ENCODE results near the gene IQCE. TPM values are rescaled to one million over a fixed set of nuclear protein-coding genes. Genes with fewer than 3 reads are reported as not detected.

Gene IQCE
- total and polyA plus RNA-seq, 2 donors (not counting 1 experiment from before 2014, with no cell fraction given): 3.5 to 9.5 TPM

- H3K27ac Mint-ChIP-seq: no peak overlapping the region
- no peak overlapping the region for H3K4me3 Mint-ChIP-seq
- Histone ChIP-seq H3K79me2 (ENCODE audit: control insufficient read depth, insufficient read depth, low read length) (no peaks in the 10 kb centered on the region), H3K4me2 (replicated peaks; ENCODE audit: low read depth, low read length, poor library complexity, severe bottlenecking) (no peak overlapping the region), H3K9ac (ENCODE audit: low read length) (no peak overlapping the region), H3K27ac (ENCODE audit: low read length in 2 of 2) (no peak overlapping the region), H3K9me3 (ENCODE audit: control extremely low read depth in 1 of 3, control insufficient read depth in 2 of 3, insufficient read depth in 1 of 3, low read length in 2 of 3) (no peaks in the 10 kb centered on the region), H3K27me3 (replicated peaks in 1 of 4; ENCODE audit: control extremely low read depth in 1 of 4, control insufficient read depth in 3 of 4, insufficient read depth in 4 of 4, low read length in 3 of 4) (no peaks in the 10 kb centered on the region), H4K20me1 (ENCODE audit: control insufficient read depth, insufficient read depth, low read length, poor library complexity, severe bottlenecking) (no peaks in the 10 kb centered on the region), H2AFZ (ENCODE audit: insufficient read depth, low read depth, low read length, poor library complexity, severe bottlenecking) (no peak overlapping the region), H3K36me3 (replicated peaks in 1 of 2; ENCODE audit: control extremely low read depth in 1 of 2, control insufficient read depth in 1 of 2, extremely low read depth in 1 of 2, insufficient read depth in 2 of 2, low read length in 1 of 2) (no peaks in the 10 kb centered on the region), H3K4me1 (ENCODE audit: control insufficient read depth in 2 of 2, insufficient read depth in 2 of 2, low read length in 2 of 2) (no peaks in the 10 kb centered on the region), H3K4me3 (ENCODE audit: control extremely low read depth in 1 of 5, extremely low read depth in 1 of 5, insufficient read depth in 1 of 5, low read depth in 2 of 5, low read length in 4 of 5) (no peak overlapping the region)
- H3K9me3 Mint-ChIP-seq (ENCODE audit: insufficient read depth): no peaks in the 10 kb centered on the region
- WGBS (ENCODE audit: insufficient coverage): 94% methylated on average over 11 of the region's 11 CpGs
- ChIA-PET POLR2A (no interaction called here), CTCF (no interaction called here)
- no peak for ATAC-seq (ENCODE audit: low read depth)
- DNase-seq: no peak
- TF ChIP-seq EZH2 (IDR thresholded peaks at IDR 0.05; ENCODE audit: borderline replicate concordance, insufficient read depth, low read depth, low read length, poor library complexity, severe bottlenecking) (no peak), CTCF (IDR thresholded peaks at IDR 0.05) (no peak)
- intact Hi-C loops (cut with micrococcal nuclease): no loop called here
- H3K27me3 Mint-ChIP-seq: no peaks in the 10 kb centered on the region
- peaks cover 2% of the 10 kb centered on the region for H3K4me1 Mint-ChIP-seq
Observed at GRCh38 chr7:2601907-2602306, 43.1 kb downstream of the IQCE start.

GRCh38 chr7:2602406-2603043, 43.7 kb downstream of the IQCE start:
- WGBS (ENCODE audit: insufficient coverage): 66% methylated on average over 19 of the region's 19 CpGs
- no peak overlapping the region for H3K4me3 ChIP-seq (ENCODE audit: control extremely low read depth in 1 of 5, extremely low read depth in 1 of 5, insufficient read depth in 1 of 5, low read depth in 2 of 5, low read length in 4 of 5)
- H3K27me3 ChIP-seq (replicated peaks in 1 of 4; ENCODE audit: control extremely low read depth in 1 of 4, control insufficient read depth in 3 of 4, insufficient read depth in 4 of 4, low read length in 3 of 4): no peaks in the 10 kb centered on the region
- DNase-seq (no peak), ATAC-seq (ENCODE audit: low read depth) (no peak)
- no peak overlapping the region for H3K9ac ChIP-seq (ENCODE audit: low read length)
- H4K20me1 ChIP-seq (ENCODE audit: control insufficient read depth, insufficient read depth, low read length, poor library complexity, severe bottlenecking): no peaks in the 10 kb centered on the region
- Mint-ChIP-seq H3K4me3 (no peak overlapping the region), H3K27ac (no peak overlapping the region), H3K4me1 (peaks cover 2% of the 10 kb centered on the region), H3K9me3 (ENCODE audit: insufficient read depth) (no peaks in the 10 kb centered on the region), H3K27me3 (no peaks in the 10 kb centered on the region)
- ChIA-PET POLR2A (no interaction called here), CTCF (no interaction called here)
- no peaks in the 10 kb centered on the region for H3K4me1 ChIP-seq (ENCODE audit: control insufficient read depth in 2 of 2, insufficient read depth in 2 of 2, low read length in 2 of 2)
- TF ChIP-seq CTCF (IDR thresholded peaks at IDR 0.05) (no peak), EZH2 (IDR thresholded peaks at IDR 0.05; ENCODE audit: borderline replicate concordance, insufficient read depth, low read depth, low read length, poor library complexity, severe bottlenecking) (no peak)
- no peaks in the 10 kb centered on the region for H3K9me3 ChIP-seq (ENCODE audit: control extremely low read depth in 1 of 3, control insufficient read depth in 2 of 3, insufficient read depth in 1 of 3, low read length in 2 of 3)
- no peaks in the 10 kb centered on the region for H3K79me2 ChIP-seq (ENCODE audit: control insufficient read depth, insufficient read depth, low read length)
- intact Hi-C loops (cut with micrococcal nuclease): no loop called here
- no peak overlapping the region for H3K4me2 ChIP-seq (replicated peaks; ENCODE audit: low read depth, low read length, poor library complexity, severe bottlenecking)
- no peaks in the 10 kb centered on the region for H3K36me3 ChIP-seq (replicated peaks in 1 of 2; ENCODE audit: control extremely low read depth in 1 of 2, control insufficient read depth in 1 of 2, extremely low read depth in 1 of 2, insufficient read depth in 2 of 2, low read length in 1 of 2)
- no peak overlapping the region for H2AFZ ChIP-seq (ENCODE audit: insufficient read depth, low read depth, low read length, poor library complexity, severe bottlenecking)
- H3K27ac ChIP-seq (ENCODE audit: low read length in 2 of 2): no peak overlapping the region
